Neural cell (in vitro differentiated cells): Measurements from ENCODE around the gene FARP1.

Source experiments
- EP300 ChIP-seq: fragments of 450-650 bp; conservative IDR thresholded peaks from 2 replicates; pipeline ENCODE4 v1.6.1; 2014; ENCODE audit warnings: antibody characterized with exemption, mild to moderate bottlenecking, moderate library complexity; ENCODE audit not compliant: poor library complexity, severe bottlenecking
- EZH2 ChIP-seq: fragments of 200-600, 300-800 bp; shearing (Covaris generic), sonication (generic); IDR thresholded peaks from 2 replicates; pipeline ENCODE4 v1.6.1; 2014; ENCODE audit warnings: antibody characterized with exemption, low read length, borderline replicate concordance, mild to moderate bottlenecking; ENCODE audit not compliant: insufficient read depth, poor library complexity, severe bottlenecking
- POLR2AphosphoS5 ChIP-seq: IDR thresholded peaks from 2 replicates; pipeline ENCODE4 v1.6.1; 2012
- RAD21 ChIP-seq: fragments of 450-650 bp; conservative IDR thresholded peaks from 2 replicates; pipeline ENCODE4 v1.6.1; 2014; ENCODE audit warnings: antibody characterized with exemption, mild to moderate bottlenecking, moderate library complexity
- SMC3 ChIP-seq: fragments of 450-650 bp; conservative IDR thresholded peaks from 2 replicates; pipeline ENCODE4 v1.6.1; 2014; ENCODE audit warnings: antibody characterized with exemption, mild to moderate bottlenecking, moderate library complexity; ENCODE audit not compliant: poor library complexity
- TAF1 ChIP-seq: IDR thresholded peaks from 2 replicates; pipeline ENCODE4 v1.6.1; 2012; ENCODE audit warnings: low read depth
- TF ChIP-seq, protein P1 (sequence below): fragments of 450-650 bp; IDR thresholded peaks from 2 replicates; pipeline ENCODE4 v1.5.1; 2014; ENCODE audit warnings: antibody characterized with exemption, mild to moderate bottlenecking, moderate library complexity; ENCODE audit not compliant: poor library complexity, severe bottlenecking
- TF ChIP-seq, protein P2 (sequence below): IDR thresholded peaks from 2 replicates; pipeline ENCODE4 v1.6.1; 2012; ENCODE audit warnings: borderline replicate concordance

DNA sequence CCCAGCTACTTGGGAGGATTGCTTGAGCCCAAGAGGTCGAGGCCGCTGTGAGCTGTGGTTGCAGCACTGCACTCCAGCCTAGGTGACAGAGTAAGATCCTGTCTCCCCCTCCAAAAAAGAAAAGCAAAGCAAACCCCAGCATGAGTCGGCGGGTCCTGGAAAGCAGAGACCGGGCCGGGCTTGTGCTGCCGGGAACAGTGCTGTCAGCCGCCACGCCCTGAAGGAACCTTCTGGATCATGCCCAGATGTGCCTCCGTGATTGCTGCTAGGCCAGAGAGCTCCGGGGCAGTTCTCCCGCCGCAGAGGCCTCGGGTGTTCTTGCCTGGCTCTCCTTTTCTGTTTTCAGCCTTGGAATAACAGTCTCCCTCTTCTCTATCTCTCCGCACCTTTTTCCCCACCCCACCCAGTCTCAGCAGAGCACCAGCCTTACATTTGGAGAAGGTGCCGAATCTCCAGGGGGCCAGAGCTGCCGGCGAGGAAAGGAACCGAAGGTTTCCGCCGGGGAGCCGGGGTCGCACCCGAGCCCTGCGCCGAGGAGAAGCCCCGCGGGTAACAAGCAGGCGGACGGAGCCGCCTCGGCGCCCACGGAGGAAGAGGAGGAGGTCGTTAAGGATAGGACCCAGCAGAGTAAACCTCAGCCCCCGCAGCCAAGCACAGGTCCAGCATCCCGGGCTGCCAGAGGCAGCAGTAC is 252.1 kb downstream of the FARP1 start:
- TF ChIP-seq, protein P1, sequence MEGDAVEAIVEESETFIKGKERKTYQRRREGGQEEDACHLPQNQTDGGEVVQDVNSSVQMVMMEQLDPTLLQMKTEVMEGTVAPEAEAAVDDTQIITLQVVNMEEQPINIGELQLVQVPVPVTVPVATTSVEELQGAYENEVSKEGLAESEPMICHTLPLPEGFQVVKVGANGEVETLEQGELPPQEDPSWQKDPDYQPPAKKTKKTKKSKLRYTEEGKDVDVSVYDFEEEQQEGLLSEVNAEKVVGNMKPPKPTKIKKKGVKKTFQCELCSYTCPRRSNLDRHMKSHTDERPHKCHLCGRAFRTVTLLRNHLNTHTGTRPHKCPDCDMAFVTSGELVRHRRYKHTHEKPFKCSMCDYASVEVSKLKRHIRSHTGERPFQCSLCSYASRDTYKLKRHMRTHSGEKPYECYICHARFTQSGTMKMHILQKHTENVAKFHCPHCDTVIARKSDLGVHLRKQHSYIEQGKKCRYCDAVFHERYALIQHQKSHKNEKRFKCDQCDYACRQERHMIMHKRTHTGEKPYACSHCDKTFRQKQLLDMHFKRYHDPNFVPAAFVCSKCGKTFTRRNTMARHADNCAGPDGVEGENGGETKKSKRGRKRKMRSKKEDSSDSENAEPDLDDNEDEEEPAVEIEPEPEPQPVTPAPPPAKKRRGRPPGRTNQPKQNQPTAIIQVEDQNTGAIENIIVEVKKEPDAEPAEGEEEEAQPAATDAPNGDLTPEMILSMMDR = no peak
- TF ChIP-seq, protein P2, sequence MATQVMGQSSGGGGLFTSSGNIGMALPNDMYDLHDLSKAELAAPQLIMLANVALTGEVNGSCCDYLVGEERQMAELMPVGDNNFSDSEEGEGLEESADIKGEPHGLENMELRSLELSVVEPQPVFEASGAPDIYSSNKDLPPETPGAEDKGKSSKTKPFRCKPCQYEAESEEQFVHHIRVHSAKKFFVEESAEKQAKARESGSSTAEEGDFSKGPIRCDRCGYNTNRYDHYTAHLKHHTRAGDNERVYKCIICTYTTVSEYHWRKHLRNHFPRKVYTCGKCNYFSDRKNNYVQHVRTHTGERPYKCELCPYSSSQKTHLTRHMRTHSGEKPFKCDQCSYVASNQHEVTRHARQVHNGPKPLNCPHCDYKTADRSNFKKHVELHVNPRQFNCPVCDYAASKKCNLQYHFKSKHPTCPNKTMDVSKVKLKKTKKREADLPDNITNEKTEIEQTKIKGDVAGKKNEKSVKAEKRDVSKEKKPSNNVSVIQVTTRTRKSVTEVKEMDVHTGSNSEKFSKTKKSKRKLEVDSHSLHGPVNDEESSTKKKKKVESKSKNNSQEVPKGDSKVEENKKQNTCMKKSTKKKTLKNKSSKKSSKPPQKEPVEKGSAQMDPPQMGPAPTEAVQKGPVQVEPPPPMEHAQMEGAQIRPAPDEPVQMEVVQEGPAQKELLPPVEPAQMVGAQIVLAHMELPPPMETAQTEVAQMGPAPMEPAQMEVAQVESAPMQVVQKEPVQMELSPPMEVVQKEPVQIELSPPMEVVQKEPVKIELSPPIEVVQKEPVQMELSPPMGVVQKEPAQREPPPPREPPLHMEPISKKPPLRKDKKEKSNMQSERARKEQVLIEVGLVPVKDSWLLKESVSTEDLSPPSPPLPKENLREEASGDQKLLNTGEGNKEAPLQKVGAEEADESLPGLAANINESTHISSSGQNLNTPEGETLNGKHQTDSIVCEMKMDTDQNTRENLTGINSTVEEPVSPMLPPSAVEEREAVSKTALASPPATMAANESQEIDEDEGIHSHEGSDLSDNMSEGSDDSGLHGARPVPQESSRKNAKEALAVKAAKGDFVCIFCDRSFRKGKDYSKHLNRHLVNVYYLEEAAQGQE = no peak
- TF ChIP-seq TAF1 (no peak), POLR2AphosphoS5 (no peak), EZH2 (no peak), RAD21 (no peak), SMC3 (no peak), EP300 (no peak)
